NOMO-1 treated with DMSO at 0.1 percent for 48 hours (cell line): Measurements from ENCODE around the gene MOCOS.

Experiments used
- DNase-seq: peaks from one replicate; lab custom pipeline; 2025; ENCODE audit not compliant: unreplicated experiment; lab: John Stamatoyannopoulos, UW

Gene MOCOS

DNA sequence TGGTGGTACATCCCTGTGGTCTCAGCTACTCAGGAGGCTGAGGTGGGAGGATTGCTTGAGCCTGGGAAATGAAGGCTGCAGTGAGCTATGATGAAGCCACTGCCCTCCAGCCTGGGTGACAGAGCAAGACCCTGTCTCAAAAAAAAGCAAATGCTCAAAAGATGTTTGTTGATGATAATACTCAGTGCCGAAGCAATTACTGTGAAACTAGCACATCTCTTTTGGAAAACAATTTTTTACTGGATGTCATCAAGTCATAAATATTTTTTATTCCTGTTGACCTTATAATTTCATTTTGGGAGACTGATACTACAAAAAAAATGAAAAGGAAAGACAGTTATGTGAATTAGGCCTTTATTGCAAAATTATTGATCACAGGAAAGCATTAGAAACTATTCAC is 75.7 kb downstream of the MOCOS start:
- no peak for DNase-seq

DNA sequence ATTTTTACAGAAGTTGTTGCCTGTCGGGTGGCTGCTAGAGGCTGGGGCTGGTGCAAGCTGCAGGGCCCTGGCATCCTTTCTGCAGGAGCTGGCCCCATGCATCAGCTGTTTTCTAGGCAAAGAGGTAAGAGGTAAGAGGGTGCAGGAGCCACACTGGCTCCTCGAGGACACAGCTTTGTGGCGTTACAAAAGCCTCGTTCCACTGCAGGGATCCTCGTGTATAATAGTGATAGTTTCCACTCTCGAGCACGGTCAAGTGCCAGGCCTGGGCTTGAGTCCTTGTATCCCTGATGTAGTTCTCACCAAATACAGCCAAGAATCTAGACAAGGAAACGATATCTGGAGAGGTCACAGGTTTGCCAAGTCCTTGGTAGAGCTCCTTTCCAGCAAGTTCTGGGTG is 77.0 kb downstream of the MOCOS start:
- no peak for DNase-seq

DNA sequence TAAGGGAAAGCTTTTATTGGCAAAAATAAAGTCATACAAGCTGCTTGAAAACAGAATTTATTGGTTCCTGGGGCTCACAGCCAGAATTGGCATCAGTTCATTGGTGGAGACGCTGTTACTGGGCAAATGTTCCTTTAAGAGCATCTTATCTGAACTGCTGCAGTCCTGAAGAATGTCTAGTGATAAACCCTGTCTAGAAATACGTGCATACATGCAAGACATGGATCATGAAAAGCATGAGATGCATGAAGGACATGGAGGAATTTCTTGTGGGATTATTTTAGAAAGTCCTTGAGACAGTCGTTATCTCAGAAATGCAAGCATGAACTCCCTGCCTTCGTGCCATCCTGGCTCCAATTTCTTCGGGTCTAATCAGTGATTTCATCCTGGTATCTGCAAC is 77.7 kb downstream of the MOCOS start:
- DNase-seq: no peak

DNA sequence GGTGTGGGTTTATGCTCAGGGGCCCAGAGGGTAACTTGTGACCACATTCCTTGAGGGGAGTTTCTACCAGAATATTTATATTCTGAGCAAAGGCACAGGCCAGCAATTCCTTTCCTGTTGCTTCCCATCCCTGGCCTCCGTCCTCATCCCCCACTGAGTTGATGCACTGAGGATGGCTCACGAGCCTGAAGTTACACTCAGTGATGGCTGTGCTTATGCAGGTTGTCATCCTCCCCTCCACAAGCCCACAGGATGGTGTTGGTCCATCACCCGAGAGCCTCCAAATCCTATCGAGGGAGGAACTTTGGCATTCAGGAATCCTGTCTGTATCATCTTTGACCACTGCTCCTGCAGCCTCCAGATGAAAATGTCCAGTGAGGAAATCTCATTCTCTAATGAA is 81.9 kb downstream of the MOCOS start:
- no peak for DNase-seq

DNA sequence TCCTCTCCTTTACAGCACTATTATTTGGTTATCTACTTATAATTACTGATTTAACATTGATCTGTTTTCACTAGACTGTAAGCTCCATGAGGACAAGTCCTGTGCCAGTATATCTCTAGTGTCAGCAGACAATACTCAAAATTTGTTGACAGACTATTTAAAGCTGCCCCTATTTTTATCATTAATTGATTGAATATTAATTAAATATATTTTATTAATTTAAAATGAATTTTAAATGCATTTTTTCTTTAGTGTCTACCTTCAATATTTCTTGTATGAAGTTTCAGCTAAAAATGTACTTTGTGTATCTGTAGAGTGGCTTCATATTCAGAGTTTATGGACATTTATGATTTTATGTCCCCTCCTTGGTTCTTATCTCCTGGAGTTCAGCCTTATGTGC is 83.9 kb downstream of the MOCOS start:
- DNase-seq: no peak

DNA sequence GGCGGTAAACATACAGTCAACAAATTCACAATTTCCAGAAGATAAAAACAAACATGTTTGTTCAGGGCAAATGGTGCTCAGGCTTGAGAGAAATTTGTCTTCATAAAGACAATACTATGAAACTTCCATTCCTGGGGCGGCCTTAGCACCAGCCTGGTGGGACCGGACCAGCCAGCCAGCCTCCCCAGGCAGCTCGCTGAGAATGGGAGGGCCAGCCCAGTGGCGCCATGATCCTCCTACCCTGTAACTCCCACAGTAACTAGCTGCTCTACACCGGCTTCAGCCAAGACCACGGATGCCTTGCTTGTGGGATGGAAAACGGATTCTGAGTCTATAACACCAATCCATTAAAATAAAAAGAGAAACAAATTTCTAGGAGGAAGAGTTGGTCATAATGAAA is 86.0 kb downstream of the MOCOS start:
- no peak for DNase-seq

DNA sequence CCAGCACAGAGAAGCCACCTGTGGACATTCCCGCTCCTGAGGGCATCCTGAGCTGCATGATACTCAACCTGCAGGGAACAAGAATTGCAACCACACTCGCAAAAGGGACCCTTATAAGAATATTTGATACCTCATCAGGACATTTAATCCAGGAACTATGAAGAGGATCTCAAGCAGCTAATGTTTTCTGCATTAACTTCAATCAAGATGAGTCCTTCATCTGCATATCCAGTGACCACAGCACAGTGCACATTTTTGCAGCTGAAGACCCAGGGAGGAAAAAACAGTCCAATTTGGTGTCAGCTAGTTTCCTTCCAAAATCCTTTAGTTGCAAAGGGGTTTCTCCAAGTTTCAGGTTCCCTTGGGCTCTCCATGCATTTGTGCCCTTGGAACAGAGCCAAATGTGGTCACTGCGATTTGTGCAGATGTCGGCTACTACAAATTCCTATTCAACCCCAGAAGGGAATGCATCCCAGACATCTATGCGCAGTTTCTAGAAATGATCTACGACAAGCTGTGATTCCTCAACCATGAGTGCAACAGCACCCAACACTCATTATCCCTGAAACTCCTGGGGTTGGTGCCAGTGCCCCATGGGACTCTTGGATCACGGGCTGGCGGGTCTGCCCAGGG is 86.9 kb downstream of the MOCOS start:
- no peak for DNase-seq

DNA sequence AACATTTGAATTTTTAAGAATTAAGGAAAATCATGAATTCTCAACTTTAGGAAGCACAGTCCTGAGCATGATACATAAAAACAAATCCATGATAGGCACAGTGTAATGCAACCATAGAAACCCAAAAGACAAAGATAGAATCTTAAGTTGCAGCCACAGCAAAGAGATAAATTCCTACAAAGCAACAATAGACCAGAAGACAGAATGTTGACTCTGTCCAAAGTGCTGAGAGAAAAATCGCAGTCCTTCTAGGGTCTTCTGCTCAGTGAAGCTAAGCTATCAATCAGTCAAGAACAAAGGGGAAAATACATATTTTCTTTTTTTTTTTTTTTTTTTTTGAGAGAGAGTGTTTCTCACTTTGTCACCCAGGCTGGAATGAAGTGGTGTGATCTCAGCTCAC is 88.3 kb downstream of the MOCOS start:
- DNase-seq: no peak

DNA sequence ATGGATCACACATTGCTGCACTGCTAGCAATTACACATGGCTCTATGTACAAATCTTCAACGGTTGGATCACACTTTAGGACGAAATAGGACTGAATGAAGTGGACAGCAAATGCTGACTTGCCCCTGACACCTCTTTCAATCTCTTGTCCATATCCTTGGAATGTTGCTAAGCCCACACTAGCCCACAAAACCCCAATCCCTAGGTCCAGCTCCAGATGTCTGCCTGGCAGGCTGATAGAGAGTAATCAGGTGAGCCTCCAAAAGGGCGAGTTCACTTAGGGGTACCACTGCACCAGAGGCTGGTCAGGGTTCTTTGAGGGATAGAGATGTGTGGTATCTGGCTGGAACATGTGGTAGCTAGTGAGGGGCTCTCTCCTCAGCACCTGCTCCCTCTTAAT is 91.7 kb downstream of the MOCOS start:
- no peak for DNase-seq

DNA sequence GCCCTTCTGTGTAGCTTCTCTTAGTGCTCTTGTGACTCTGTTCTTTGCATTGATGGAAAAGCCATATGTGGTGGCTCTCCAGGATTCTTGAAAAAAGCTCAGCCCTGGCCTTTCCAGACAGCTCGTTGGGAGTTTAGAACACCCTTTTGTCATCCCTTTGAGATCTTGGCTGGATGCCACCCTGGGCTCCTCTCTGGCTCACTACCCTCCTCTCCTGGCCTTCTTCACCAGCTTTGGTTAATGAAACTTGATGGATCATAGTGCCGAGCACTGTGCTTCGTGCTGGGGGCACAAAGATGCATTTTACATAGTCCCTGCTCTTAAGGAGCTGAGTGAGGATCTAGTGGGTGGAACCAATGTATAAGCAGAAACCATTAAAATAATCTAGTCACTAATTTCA is 94.6 kb downstream of the MOCOS start:
- no peak for DNase-seq

DNA sequence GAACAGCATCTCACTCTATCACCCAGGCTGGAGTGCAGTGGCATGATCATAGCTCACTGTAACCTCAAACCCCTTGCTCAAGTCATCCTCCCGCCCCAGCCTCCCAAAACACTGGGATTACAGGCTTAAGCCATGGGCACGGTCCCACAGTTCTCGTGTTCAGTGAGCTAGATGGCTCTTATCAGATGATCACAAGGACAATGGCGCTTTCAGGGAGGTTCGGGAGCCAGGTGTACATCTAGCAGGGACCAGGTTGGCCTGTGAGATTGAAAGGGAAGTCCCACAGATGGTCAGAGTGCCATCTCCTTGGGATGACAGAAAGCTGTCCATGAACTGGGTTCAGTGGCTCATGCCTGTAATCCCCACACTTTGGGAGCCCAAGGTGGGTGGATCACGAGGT is 96.2 kb downstream of the MOCOS start:
- DNase-seq: no peak

DNA sequence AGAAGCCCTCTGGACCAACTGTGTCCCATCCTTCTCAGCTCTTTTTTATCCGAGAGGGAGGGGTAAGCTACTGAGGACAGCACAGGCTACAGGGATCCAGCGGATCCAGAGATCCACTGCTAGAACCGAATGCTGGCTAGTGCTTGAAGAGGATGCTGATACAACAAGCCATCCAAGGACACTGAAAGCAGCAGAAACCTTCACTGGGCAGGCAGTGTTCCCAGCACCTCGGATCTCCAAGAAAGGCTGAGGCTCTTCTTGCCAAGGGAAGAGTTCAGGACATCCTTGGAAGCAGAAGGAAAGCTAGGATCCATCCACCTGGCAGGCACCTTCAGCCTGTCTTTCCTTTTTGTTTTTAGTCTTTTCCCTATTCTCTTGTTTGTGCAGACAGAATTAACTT is 97.0 kb downstream of the MOCOS start:
- no peak for DNase-seq

DNA sequence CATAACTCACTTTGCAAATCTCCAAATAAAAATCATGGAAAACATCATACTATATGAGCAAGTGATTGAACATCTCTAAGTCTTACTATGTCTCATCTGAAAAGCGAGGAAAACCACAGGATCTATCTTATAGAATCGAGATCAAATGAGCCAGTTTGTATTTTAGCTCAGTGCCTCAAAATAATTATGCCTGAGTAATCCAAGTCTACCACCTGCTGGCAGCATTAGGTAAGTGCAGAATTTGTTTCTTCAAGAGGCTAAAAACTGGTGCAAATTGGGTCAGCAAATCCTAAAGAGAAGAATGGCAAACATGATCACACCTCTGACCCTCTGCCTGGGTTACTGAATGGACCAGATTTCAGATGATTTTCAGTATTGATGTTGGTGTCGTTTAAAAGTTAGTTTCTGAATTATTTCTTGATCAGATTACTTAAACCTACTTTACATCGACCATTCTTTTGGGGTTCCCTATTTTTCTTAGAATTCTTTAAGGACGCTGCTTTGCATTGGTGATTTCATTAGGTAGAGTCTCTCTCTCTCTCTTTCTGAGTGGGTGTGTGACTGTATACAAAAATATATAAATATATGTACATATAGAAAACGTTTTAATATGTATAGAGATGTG is 97.5 kb downstream of the MOCOS start:
- peak; percentile 61 for DNase-seq

DNA sequence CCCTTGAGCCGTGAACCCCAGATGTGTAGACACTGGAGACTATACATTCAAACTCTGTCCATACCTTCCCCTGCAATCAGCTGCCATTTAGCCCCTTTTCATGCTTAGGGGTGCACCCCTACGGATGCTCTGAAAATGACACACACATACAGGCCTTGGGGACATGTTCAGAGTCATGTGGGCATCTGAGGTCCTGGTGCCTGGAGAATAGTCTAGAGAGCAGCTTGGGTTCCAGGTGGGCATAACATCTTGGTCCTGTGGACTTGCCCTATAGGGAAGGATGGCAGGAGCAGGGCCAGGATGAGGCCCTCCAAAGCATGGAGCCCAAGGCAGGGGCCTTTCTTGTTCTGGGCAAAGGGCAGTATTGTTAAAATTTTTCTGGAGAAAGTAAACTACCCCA is 100.4 kb downstream of the MOCOS start:
- no peak for DNase-seq

DNA sequence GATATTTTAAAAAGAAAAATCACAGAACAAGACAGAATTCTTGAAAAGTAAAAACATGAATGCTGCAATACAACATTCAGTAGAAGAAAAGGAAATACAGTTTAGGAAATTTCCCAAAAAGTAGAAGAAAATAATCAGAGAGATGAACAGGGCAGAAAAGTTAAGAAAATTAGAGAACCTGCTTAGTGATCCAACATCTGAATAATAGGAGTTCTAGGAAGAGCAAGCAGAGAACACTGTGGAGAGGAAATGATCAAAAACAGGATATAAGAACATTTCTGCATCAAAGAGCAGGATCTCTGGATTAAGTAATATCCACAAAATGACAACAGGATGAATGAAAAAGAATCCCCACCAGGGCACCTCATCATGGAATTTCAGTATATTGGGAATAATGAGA is 101.4 kb downstream of the MOCOS start:
- DNase-seq: no peak

DNA sequence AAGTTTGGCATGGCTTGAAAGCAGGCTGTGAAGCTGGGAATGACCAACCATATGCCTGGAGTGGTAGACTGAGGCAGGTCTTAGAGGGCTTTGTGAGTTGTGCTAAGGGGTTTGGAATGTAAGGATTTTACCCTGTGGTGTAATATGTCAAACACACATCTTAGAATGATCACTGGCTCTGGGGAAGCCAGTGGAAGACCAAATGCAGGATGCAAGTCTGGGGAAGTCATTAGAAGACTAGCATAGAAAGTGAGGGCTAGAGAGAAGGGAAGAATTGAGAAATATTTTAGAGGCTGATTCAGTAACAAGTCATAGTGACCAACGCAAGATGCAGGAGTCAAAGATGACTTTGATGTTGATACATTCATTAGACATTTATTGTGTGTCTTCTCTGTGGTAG is 106.7 kb downstream of the MOCOS start:
- DNase-seq: no peak

DNA sequence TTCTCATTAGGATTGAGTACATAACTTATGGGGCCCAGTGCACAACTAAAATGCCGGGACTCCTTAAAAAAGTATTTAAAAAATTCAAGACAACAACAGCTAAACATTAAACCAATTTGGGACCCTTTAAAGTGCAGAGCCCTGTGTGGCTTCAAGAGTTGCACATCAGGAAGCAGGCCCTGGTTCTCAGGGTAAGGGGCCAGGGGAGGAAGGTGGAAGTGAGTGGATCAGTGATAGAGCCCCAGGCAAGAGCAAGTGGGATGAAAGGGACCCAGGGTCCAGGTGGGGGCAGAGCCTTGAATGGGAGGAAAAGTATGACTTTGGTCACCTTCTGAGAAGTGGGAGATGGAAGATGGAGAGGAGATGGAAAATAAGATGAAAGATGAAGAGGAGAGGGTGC is 107.9 kb downstream of the MOCOS start:
- no peak for DNase-seq

DNA sequence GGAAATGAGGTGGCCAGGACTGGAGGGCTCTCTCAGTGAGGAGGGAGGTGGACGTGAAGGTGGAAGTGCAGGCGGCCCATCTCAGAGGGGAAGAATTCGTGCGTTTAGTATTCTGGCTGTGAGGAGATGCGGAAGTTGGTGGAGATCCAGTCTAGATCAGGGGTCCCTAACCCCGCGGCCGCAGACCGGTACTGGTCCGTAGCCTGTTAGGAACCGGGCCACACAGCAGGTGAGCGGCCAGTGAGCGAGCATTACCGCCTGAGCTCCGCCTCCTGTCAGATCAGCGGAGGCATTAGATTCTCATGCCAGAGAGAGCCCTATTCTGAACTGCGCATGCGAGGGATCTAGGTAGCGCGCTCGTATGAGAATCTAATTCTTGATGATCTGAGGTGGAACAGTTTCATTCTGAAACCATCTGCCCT is 108.6 kb downstream of the MOCOS start:
- no peak for DNase-seq

DNA sequence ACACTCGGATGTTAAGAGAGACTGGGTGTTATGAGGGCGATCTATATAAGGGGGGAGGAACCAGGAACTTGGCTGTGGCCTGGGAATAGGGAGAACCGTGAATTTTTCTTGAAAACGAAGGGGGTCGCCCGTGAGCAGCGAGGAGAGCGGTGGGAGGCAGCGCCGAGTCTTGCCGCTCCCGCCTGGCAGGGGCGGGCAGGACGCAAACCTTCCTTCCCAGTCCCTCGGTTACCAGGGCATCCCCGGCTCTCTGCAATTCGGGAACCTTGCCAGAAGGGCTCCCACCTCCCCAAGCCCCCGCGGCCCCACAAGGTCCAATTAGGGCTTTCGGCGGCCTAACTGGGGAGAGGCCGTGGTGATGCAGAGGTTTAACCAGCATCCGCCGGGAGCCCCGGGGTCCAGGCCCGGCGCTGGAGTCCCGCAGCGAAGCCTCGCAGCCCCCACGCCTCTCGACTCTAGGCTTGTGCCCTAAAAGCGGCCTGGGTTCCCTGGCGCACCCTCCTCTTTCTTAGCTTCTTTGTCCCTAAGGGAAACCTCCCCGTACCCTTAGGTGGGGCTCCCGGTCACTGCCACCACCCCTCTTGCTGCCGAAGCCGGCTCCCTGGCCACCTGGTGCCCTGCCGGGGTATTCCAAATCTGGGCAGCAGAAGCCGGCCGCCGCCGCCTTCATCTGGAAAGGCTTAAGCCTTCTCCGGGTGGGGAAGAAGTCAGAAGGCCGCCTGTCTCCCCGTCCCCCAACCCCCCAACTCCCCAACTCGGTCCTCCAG is 109.5 kb downstream of the MOCOS start:
- peak; percentile 9 for DNase-seq

DNA sequence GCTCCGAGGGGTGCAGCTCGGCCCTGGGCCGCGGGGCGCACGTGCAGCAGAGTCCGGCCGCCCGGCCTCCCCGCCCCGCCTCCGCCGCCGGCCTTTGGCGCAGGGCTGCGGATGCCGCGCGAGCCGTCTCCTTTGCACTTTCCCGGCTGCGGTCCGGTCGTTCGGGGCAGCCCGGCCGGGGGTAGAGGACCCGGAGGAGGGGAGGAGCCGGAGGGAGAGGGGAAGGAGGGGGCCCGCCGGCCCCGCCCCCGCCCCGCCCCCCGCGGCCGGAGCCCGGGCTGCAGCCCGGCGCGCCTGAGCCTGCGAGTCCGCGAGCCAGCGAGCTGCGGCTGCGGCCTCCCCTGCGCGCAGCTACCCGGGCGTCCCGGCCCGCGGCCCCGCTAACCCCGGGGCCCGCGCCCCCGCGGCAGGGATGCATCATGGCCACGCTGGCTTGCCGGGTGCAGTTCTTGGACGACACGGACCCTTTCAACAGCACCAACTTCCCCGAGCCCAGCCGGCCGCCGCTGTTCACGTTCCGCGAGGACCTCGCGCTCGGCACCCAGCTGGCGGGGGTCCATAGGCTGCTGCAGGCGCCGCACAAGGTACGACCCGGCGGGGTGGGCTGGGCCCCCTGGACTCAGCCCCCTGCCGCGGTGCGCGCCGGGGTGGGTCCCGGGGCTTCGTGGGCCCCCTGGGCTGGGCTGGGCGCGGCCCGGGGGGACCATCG is 110.3 kb downstream of the MOCOS start, which contains the start of gene FHOD3:
FHOD3 (plus strand) TSS at position 297 of the 709 bp plus-strand sequence; CDS start at position 420, 123 bp downstream.
- DNase-seq: no peak

DNA sequence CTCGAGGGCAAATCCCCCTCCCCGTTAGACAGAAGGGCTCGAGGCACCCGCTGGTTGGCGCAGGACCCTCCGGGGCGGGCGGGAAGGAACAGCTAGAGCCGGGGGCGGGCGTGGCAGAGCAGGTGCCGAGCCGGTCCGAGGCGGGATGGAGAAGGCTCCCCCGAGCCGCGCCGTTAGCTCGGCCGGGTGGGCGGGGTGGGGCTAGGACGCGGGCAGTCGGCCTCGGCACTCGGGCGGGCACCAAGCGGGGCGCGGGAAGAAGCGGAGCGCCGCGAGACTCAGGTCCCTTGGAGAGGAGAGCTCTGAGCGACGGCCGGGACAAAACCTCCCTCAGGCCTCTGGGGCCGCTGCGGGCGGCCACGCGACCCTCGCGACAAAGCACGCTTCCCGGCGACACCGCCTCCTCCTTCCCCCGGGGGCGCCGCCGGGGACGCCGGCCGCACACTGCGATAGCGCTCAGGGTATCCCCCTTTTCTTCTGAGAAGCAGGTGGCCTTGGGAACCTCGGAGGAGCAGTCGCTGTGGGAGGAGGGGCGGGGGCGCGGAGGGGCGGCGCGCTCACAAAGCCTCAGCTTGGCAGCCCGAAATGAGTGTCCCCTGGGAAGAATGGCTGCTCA is 110.9 kb downstream of the MOCOS start:
- no peak for DNase-seq
